Astrocyte of the spinal cord (primary cell): ENCODE results near the gene SERPINA6.

Source experiments
- DNase-seq: peaks from one replicate; pipeline ENCODE4 v3.0.0; 2011; ENCODE audit warnings: low read depth, low spot score
- H3K4me3 ChIP-seq: 2 replicates; pipeline ENCODE4 v1.5.1; 2011; ENCODE audit warnings: low read depth, mild to moderate bottlenecking, low read length, moderate library complexity
- CTCF ChIP-seq: IDR thresholded peaks from 2 replicates; pipeline ENCODE4 v1.5.1; 2012; ENCODE audit warnings: low read depth, mild to moderate bottlenecking, low read length, inconsistent platforms
- in situ Hi-C: cut with HindIII; loops from 2 replicates; pipeline ENCODE4 v1.10.0; 2017; ENCODE audit warnings: low sequenced_read_pairs

The SERPINA6 gene

GRCh38 chr14:94293578-94293924 lies 29.6 kb downstream of the SERPINA6 start:
- no peak for DNase-seq
- TF ChIP-seq CTCF: no peak
- in situ Hi-C loops: no loop called here
- H3K4me3 ChIP-seq: no peak overlapping the region

- H3K4me3 ChIP-seq: no peak within 1 kb of the TSS
- no peak for TF ChIP-seq CTCF
- in situ Hi-C loops: no loop called here
- no peak for DNase-seq
These were observed 30.1 kb downstream of the SERPINA6 start, which contains the start of gene SERPINA10 for GRCh38 chr14:94292872-94293577. Gene SERPINA10 (minus strand): TSS chr14:94293268. CDS start chr14:94290593, 2,675 bp downstream.

GRCh38 chr14:94292526-94292871 lies 30.6 kb downstream of the SERPINA6 start:
- no peak overlapping the region for H3K4me3 ChIP-seq
- in situ Hi-C loops: no loop called here
- no peak for DNase-seq
- TF ChIP-seq CTCF: no peak

GRCh38 chr14:94291906-94292525 lies 31.1 kb downstream of the SERPINA6 start:
- TF ChIP-seq CTCF: no peak
- DNase-seq: no peak
- in situ Hi-C loops: no loop called here

GRCh38 chr14:94291159-94291905 lies 31.8 kb downstream of the SERPINA6 start:
- H3K4me3 ChIP-seq: no peak overlapping the region
- in situ Hi-C loops: no loop called here
- TF ChIP-seq CTCF: no peak
- no peak for DNase-seq

More at GRCh38 chr14:94291906-94292525, 31.1 kb downstream of the SERPINA6 start:
- no peak overlapping the region for H3K4me3 ChIP-seq

- DNase-seq: no peak
- in situ Hi-C loops: no loop called here
- no peak overlapping the region for H3K4me3 ChIP-seq
- no peak for TF ChIP-seq CTCF
These were observed 32.9 kb downstream of the SERPINA6 start for GRCh38 chr14:94290197-94290596.
